GM23248 (cell line): ENCODE data around the gene SPDYE6.

Source experiments
- EZH2 ChIP-seq: fragments of 200-600 bp; sonication (generic); IDR thresholded peaks from 2 replicates; pipeline ENCODE4 v1.6.1; 2018; ENCODE audit warnings: antibody characterized with exemption, mild to moderate bottlenecking; ENCODE audit not compliant: insufficient read depth, poor library complexity, severe bottlenecking
- EZH2phosphoT487 ChIP-seq: fragments of 200-600 bp; sonication (generic); IDR thresholded peaks from 2 replicates; pipeline ENCODE4 v1.6.1; 2018; ENCODE audit warnings: antibody characterized with exemption, moderate library complexity, mild to moderate bottlenecking, low read depth; ENCODE audit not compliant: insufficient read depth

GRCh38 chr7:102313997-102314780, 42.1 kb downstream of the SPDYE6 start:
- TF ChIP-seq EZH2 (no peak), EZH2phosphoT487 (no peak)
